Measurements from ENCODE around the gene MAP4K3. TPM values are rescaled to one million over a fixed set of nuclear protein-coding genes. Genes with fewer than 3 reads are reported as not detected.

MAP4K3 gene
- total and polyA plus RNA-seq, 7 donors, result 8.0 to 96.8 (median 72.1) TPM

DNA sequence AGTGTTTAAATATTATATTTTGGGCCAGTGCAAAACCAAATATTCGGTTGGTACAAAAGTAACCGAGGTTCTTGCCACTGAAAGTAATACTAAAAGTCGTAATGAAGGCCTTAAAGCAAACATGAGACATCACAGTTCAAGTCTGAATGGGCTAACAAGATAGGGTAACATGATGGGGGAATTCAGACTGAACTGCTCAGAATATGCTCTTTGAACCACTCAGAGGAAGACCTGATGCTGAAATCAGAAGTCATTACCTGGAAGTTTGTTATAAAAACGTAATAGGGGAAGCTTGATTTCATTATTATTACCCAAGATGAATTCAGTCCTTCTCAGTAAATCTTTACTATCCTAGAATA, 219.9 kb downstream of the MAP4K3 start:
- WGBS, 2 donors, result 55 to 77% methylated on average over 4 of the region's 4 CpGs
- H3K27me3 ChIP-seq, result no peaks in the 10 kb centered on the region
- intact Hi-C loops (cut with DNase I), result no loop called here
- no peaks in the 10 kb centered on the region for H3K4me1 ChIP-seq
- no peak for DNase-seq
- no peak overlapping the region for H3K4me3 ChIP-seq
- no peak overlapping the region for H3K27ac ChIP-seq
- H3K36me3 ChIP-seq, result no peaks in the 10 kb centered on the region
- no peak for TF ChIP-seq POLR2AphosphoS5 (IDR thresholded peaks at IDR 0.05)
- no peak for TF ChIP-seq EP300 (IDR thresholded peaks at IDR 0.05)
- TF ChIP-seq POLR2A (IDR thresholded peaks at IDR 0.05), result no peak
- TF ChIP-seq, protein P1, sequence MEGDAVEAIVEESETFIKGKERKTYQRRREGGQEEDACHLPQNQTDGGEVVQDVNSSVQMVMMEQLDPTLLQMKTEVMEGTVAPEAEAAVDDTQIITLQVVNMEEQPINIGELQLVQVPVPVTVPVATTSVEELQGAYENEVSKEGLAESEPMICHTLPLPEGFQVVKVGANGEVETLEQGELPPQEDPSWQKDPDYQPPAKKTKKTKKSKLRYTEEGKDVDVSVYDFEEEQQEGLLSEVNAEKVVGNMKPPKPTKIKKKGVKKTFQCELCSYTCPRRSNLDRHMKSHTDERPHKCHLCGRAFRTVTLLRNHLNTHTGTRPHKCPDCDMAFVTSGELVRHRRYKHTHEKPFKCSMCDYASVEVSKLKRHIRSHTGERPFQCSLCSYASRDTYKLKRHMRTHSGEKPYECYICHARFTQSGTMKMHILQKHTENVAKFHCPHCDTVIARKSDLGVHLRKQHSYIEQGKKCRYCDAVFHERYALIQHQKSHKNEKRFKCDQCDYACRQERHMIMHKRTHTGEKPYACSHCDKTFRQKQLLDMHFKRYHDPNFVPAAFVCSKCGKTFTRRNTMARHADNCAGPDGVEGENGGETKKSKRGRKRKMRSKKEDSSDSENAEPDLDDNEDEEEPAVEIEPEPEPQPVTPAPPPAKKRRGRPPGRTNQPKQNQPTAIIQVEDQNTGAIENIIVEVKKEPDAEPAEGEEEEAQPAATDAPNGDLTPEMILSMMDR (IDR thresholded peaks at IDR 0.05), result no peak
- H3K9me3 ChIP-seq, result no peaks in the 10 kb centered on the region

DNA sequence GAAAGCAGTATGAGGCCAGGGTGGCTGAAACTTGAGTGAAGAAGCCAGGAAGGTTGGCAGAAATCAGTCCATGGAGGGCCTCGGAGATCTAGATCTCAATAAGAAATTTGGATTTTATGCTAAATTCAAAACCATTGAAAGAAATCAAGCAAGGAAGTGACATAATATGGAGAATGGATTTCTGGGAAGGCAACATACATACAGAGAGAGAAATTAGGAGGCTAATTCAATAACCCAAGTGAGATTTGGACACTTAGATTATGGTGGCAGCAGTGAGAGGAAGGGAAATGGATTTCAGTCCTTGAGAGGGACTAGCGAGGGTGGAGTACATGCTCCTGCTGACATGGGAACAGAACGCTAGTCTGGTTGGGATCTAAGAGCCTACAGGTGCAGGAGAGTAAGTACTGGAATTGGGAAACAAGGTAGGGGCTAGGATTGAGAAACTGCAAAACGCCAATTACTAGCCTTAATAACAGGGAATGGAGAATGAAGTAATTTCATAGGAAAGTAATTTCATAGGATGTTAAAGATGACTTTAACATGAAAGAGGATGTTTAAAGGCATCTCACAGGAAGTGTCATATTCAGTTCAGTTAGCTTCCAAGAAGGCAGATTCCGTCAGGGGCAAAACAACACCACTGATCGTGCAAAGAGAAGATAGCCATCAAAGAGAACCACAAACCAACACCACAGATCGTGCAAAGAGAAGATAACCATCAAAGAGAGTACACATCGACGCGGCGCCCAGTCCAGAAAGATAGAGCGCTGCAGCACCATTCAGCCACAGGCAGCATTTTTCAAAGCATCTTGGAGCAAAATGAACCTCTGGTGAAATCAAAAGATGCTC, 220.5 kb downstream of the MAP4K3 start:
- H3K4me3 ChIP-seq, result no peak overlapping the region
- H3K9me3 ChIP-seq, result no peaks in the 10 kb centered on the region
- H3K4me1 ChIP-seq, result no peaks in the 10 kb centered on the region
- WGBS, 2 donors, result 47 to 81% methylated on average over 12 of the region's 12 CpGs
- no peak for DNase-seq
- no peak for TF ChIP-seq POLR2AphosphoS5 (IDR thresholded peaks at IDR 0.05)
- no peak for TF ChIP-seq POLR2A (IDR thresholded peaks at IDR 0.05)
- TF ChIP-seq, protein P1 (IDR thresholded peaks at IDR 0.05), result no peak
- TF ChIP-seq EP300 (IDR thresholded peaks at IDR 0.05), result no peak
- no peak overlapping the region for H3K27ac ChIP-seq
- no peaks in the 10 kb centered on the region for H3K27me3 ChIP-seq
- intact Hi-C loops (cut with DNase I), result no loop called here
- no peaks in the 10 kb centered on the region for H3K36me3 ChIP-seq

GRCh38 chr2:39215545-39215944, 221.5 kb downstream of the MAP4K3 start:
- Histone ChIP-seq H3K27ac (no peak overlapping the region), H3K4me3 (no peak overlapping the region), H3K36me3 (no peaks in the 10 kb centered on the region), H3K27me3 (no peaks in the 10 kb centered on the region), H3K9me3 (no peaks in the 10 kb centered on the region), H3K4me1 (no peaks in the 10 kb centered on the region)
- intact Hi-C loops (cut with DNase I), result no loop called here
- DNase-seq, result no peak
- TF ChIP-seq POLR2AphosphoS5 (IDR thresholded peaks at IDR 0.05) (no peak), POLR2A (IDR thresholded peaks at IDR 0.05) (no peak), EP300 (IDR thresholded peaks at IDR 0.05) (no peak)
- TF ChIP-seq, protein P1 (IDR thresholded peaks at IDR 0.05), result no peak
- 76 to 82% methylated on average over 2 of the region's 2 CpGs for WGBS, 2 donors

- Histone ChIP-seq H3K36me3 (no peaks in the 10 kb centered on the region), H3K27me3 (no peaks in the 10 kb centered on the region), H3K4me3 (no peak overlapping the region), H3K4me1 (no peaks in the 10 kb centered on the region), H3K27ac (no peak overlapping the region), H3K9me3 (no peaks in the 10 kb centered on the region)
- no peak for TF ChIP-seq EP300 (IDR thresholded peaks at IDR 0.05)
- no peak for TF ChIP-seq POLR2AphosphoS5 (IDR thresholded peaks at IDR 0.05)
- TF ChIP-seq POLR2A (IDR thresholded peaks at IDR 0.05), result no peak
- TF ChIP-seq, protein P1 (IDR thresholded peaks at IDR 0.05), result no peak
- intact Hi-C loops (cut with DNase I), result no loop called here
- 95 to 99% methylated on average over 1 of the region's 1 CpG for WGBS, 2 donors
- no peak for DNase-seq
Observed at GRCh38 chr2:39213015-39213414, 224.1 kb downstream of the MAP4K3 start.
